SK-N-SH (cell line): ENCODE data around the gene TPO. TPM values are rescaled to one million over a fixed set of nuclear protein-coding genes. Genes with fewer than 3 reads are reported as not detected.

Source experiments
- CTCF ChIA-PET: fragments of 300-600, 350-600 bp; formaldehyde crosslinking; extraction: SDS; loops from one replicate; lab custom pipeline; 2021; lab: Yijun Ruan, JAX
- POLR2A ChIA-PET: fragments of 350-600 bp; sonication (Branson Sonifier 250); formaldehyde crosslinking; extraction: SDS; loops from one replicate; lab custom pipeline; 2020; ENCODE audit warnings: antibody characterized with exemption, inconsistent platforms; lab: Yijun Ruan, JAX
- DNase-seq: peaks from one replicate; pipeline ENCODE4 v3.0.0; 2012
- H2AFZ ChIP-seq: fragments of 200-600 bp; sonication (generic); 2 replicates; pipeline ENCODE4 v1.8.1; 2016; ENCODE audit warnings: antibody characterized with exemption, mild to moderate bottlenecking, low read depth
- H3F3A ChIP-seq: fragments of 200-600 bp; sonication (generic); replicated peaks from 2 replicates; pipeline ENCODE3; 2016; ENCODE audit warnings: antibody characterized with exemption, mild to moderate bottlenecking; ENCODE audit not compliant: insufficient read depth
- H3K27ac ChIP-seq, 2 experiments: fragments of 200-500 bp in 1 of 2; fragments of 200-600 bp in 1 of 2; sonication (Bioruptor generic) in 1 of 2; sonication (generic), shearing (Covaris generic) in 1 of 2; 2 replicates each; pipeline versions ENCODE4 v1.5.1 to v1.6.1; 2014 to 2016; ENCODE audit warnings: low read depth in 2 of 2, inconsistent platforms in 1 of 2, low read length in 1 of 2, mild to moderate bottlenecking in 1 of 2, mixed read lengths in 1 of 2
- H3K27me3 ChIP-seq: fragments of 200-600 bp; sonication (generic), shearing (Covaris generic); 2 replicates; pipeline ENCODE4 v1.6.1; 2016; ENCODE audit warnings: mixed run types; ENCODE audit not compliant: insufficient read depth
- H3K36me3 ChIP-seq, 2 experiments: fragments of 200-500 bp in 1 of 2; fragments of 200-600 bp in 1 of 2; sonication (Bioruptor generic) in 1 of 2; sonication (generic) in 1 of 2; replicated peaks in 1 of 2; 2 replicates each; pipeline versions ENCODE3 to v1.5.1; 2014 to 2016; ENCODE audit warnings: low read length in 1 of 2, mild to moderate bottlenecking in 1 of 2; ENCODE audit not compliant: insufficient read depth in 2 of 2, control insufficient read depth in 1 of 2
- H3K4me1 ChIP-seq, 2 experiments: fragments of 200-500 bp in 1 of 2; fragments of 200-600 bp in 1 of 2; sonication (Bioruptor generic) in 1 of 2; sonication (generic), shearing (Covaris generic) in 1 of 2; 2 replicates each; pipeline versions ENCODE4 v1.5.1 to v1.6.1; 2014 to 2016; ENCODE audit warnings: low read depth in 1 of 2, low read length in 1 of 2, mixed run types in 1 of 2; ENCODE audit not compliant: insufficient read depth in 2 of 2, control insufficient read depth in 1 of 2
- H3K4me2 ChIP-seq: fragments of 200-600 bp; sonication (generic), shearing (Covaris generic); 2 replicates; pipeline ENCODE4 v1.6.1; 2017; ENCODE audit warnings: mixed run types
- H3K4me3 ChIP-seq, 2 experiments: fragments of 200-500 bp in 1 of 2; fragments of 200-600 bp in 1 of 2; sonication (Bioruptor generic) in 1 of 2; sonication (generic), shearing (Covaris generic) in 1 of 2; 2 replicates each; pipeline versions ENCODE4 v1.5.1 to v1.8.1; 2014 to 2016; ENCODE audit warnings: low read depth in 2 of 2, inconsistent platforms in 1 of 2, low read length in 1 of 2, mild to moderate bottlenecking in 1 of 2, mixed read lengths in 1 of 2, moderate library complexity in 1 of 2
- H3K79me2 ChIP-seq: fragments of 200-600 bp; sonication (generic); 2 replicates; pipeline ENCODE4 v1.8.1; 2017; ENCODE audit warnings: mild to moderate bottlenecking; ENCODE audit not compliant: insufficient read depth
- H3K9ac ChIP-seq: fragments of 200-600 bp; sonication (generic); 2 replicates; pipeline ENCODE4 v1.6.1; 2017; ENCODE audit warnings: mixed run types
- H3K9me2 ChIP-seq: fragments of 200-600 bp; sonication (generic); 2 replicates; pipeline ENCODE4 v1.6.1; 2017; ENCODE audit warnings: mixed run types
- H3K9me3 ChIP-seq: fragments of 200-600 bp; sonication (generic); 2 replicates; pipeline ENCODE4 v1.6.1; 2017; ENCODE audit warnings: mixed run types, mild to moderate bottlenecking, moderate library complexity
- H4K20me1 ChIP-seq: fragments of 200-600 bp; sonication (generic); 2 replicates; pipeline ENCODE4 v1.6.1; 2017; ENCODE audit warnings: mild to moderate bottlenecking, mixed run types; ENCODE audit not compliant: insufficient read depth
- CTCF ChIP-seq: fragments of 200-600 bp; sonication (generic); IDR thresholded peaks from 2 replicates; pipeline ENCODE4 v1.6.1; 2017; ENCODE audit warnings: antibody characterized with exemption, mild to moderate bottlenecking, moderate library complexity
- EP300 ChIP-seq, 2 experiments: IDR thresholded peaks; 2 replicates each; pipeline versions ENCODE4 v1.4.0 to v1.6.1; 2012; ENCODE audit warnings: borderline replicate concordance in 1 of 2, low read depth in 1 of 2, low read length in 1 of 2
- MXI1 ChIP-seq: IDR thresholded peaks from 2 replicates; pipeline ENCODE4 v1.6.1; 2012; ENCODE audit warnings: mild to moderate bottlenecking, low read depth, low read length, improper control_type of control experiment
- NRF1 ChIP-seq: IDR thresholded peaks from 2 replicates; pipeline ENCODE4 v1.6.1; 2012; ENCODE audit warnings: low read depth, mild to moderate bottlenecking, low read length
- RCOR1 ChIP-seq: fragments of 150-350 bp; IDR thresholded peaks from 2 replicates; pipeline ENCODE4 v1.6.1; 2017; ENCODE audit warnings: antibody characterized with exemption, low read length
- RFX5 ChIP-seq: IDR thresholded peaks from 2 replicates; pipeline ENCODE4 v1.6.1; 2012; ENCODE audit warnings: mild to moderate bottlenecking, improper control_type of control experiment, low read length
- YY1 ChIP-seq: IDR thresholded peaks from 2 replicates; pipeline ENCODE4 v1.4.0; 2012; ENCODE audit warnings: low read depth, mild to moderate bottlenecking
- ZBTB33 ChIP-seq: IDR thresholded peaks from 2 replicates; pipeline ENCODE4 v1.4.0; 2012; ENCODE audit warnings: low read depth, borderline replicate concordance
- WGBS: methylation state at CpG from one replicate; pipeline ENCODE4 v1.1.6; 2017; ENCODE audit warnings: low lambda C conversion rate; 5-methylcytosine and 5-hydroxymethylcytosine counted together
- polyA plus RNA-seq, 3 experiments: library from polyadenylated mRNA; depleted of rRNA; stranded (reverse); fragments of >200 nt; gene quantifications; 2 replicates each; pipeline ENCODE4 v1.2.3, GENCODE V29; 2012
- TF ChIP-seq, protein P1 (sequence below): fragments of 150-350 bp; IDR thresholded peaks from 2 replicates; pipeline ENCODE4 v1.6.1; 2016; ENCODE audit warnings: mild to moderate bottlenecking, low read depth, low read length

The TPO gene
- polyA plus RNA-seq, 1 of the 3 experiments (the other 2 are of a cell fraction) = not detected

DNA sequence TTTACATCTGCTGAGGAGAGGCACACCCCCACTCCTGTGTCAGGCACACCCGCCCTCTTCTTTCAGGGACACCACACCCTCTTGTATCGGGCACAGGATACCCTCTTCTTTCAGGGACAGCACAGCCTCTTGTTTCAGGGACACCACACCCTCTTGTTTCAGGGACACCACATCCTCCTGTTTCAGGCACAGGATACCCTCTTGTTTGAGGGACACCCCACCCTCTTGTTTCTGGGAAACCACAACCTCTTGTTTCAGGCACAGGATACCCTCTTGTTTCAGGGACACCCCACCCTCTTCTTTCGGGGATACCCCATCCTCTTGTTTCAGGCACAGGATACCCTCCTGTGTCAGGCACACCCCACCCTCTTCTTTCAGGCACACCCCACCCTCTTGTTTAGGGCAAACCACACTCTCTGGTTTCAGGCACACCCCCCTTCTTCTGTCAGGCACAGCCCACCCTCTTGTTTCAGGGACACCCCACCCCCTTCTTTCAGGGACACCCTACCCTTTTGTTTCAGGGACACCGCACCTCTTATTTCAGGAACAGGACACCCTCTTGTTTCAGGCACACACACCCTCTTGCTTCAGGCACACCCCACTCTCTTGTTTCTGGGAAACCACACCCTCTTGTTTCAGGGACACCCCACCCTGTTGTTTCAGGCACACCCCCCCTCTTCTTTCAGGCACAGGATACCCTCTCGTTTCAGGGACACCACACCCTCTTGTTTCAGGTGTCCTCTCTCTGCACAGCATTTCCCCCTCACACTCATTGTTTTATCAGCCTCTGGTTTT is 96.2 kb downstream of the TPO start:
- POLR2A ChIA-PET = no interaction called here
- no peaks in the 10 kb centered on the region for H3K79me2 ChIP-seq
- CTCF ChIA-PET = interaction anchor here (0.7 to 1.4 kb wide), 5 partner anchors 29 to 182 kb away, joined by 3 to 5 read pairs (median 3); no protein-coding TSS in a partner anchor
- no peak overlapping the region for H3K4me2 ChIP-seq
- H3K4me1 ChIP-seq = peaks cover 0 to 14% of the 10 kb centered on the region in 2 experiments; a peak in 2 of 4 replicates
- no peaks in the 10 kb centered on the region for H3K9me2 ChIP-seq
- WGBS = 40% methylated on average over 5 of the region's 5 CpGs
- no peak overlapping the region for H3K27ac ChIP-seq
- H4K20me1 ChIP-seq = no peaks in the 10 kb centered on the region
- H2AFZ ChIP-seq = no peak overlapping the region
- no peak for TF ChIP-seq RCOR1
- no peak for TF ChIP-seq CTCF
- no peak for TF ChIP-seq RFX5
- TF ChIP-seq NRF1 = no peak
- TF ChIP-seq YY1 = no peak
- H3K36me3 ChIP-seq = no peaks in the 10 kb centered on the region
- H3K27me3 ChIP-seq = no peaks in the 10 kb centered on the region
- H3K4me3 ChIP-seq = no peak overlapping the region
- no peaks in the 10 kb centered on the region for H3F3A ChIP-seq
- no peak for DNase-seq
- no peaks in the 10 kb centered on the region for H3K9me3 ChIP-seq
- H3K9ac ChIP-seq = no peak overlapping the region

- H3K27ac ChIP-seq = no peak overlapping the region
- DNase-seq = peak; percentile 72
- WGBS = 38% methylated on average over 4 of the region's 4 CpGs
- H3K79me2 ChIP-seq = no peaks in the 10 kb centered on the region
- POLR2A ChIA-PET = no interaction called here
- H2AFZ ChIP-seq = no peak overlapping the region
- H3K4me2 ChIP-seq = no peak overlapping the region
- peaks cover 0 to 14% of the 10 kb centered on the region in 2 experiments; a peak in 2 of 4 replicates for H3K4me1 ChIP-seq
- H3K36me3 ChIP-seq = no peaks in the 10 kb centered on the region
- TF ChIP-seq, protein P1, sequence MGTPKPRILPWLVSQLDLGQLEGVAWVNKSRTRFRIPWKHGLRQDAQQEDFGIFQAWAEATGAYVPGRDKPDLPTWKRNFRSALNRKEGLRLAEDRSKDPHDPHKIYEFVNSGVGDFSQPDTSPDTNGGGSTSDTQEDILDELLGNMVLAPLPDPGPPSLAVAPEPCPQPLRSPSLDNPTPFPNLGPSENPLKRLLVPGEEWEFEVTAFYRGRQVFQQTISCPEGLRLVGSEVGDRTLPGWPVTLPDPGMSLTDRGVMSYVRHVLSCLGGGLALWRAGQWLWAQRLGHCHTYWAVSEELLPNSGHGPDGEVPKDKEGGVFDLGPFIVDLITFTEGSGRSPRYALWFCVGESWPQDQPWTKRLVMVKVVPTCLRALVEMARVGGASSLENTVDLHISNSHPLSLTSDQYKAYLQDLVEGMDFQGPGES = no peak
- TF ChIP-seq ZBTB33 = no peak
- TF ChIP-seq MXI1 = no peak
- TF ChIP-seq EP300 (IDR thresholded peaks at IDR 0.05; ENCODE audit: borderline replicate concordance in 1 of 2, low read depth in 1 of 2, low read length in 1 of 2) = peak in 1 of 2 experiments; percentile 22; a peak in 1 of 4 replicates
- no peak for TF ChIP-seq NRF1
- H3K9ac ChIP-seq = no peak overlapping the region
- H3K9me2 ChIP-seq = no peaks in the 10 kb centered on the region
- CTCF ChIA-PET = interaction anchor here (0.7 to 1.4 kb wide), 5 partner anchors 28 to 182 kb away, joined by 3 to 5 read pairs (median 3); no protein-coding TSS in a partner anchor
- no peaks in the 10 kb centered on the region for H4K20me1 ChIP-seq
- no peaks in the 10 kb centered on the region for H3K9me3 ChIP-seq
- H3K4me3 ChIP-seq = no peak overlapping the region
- H3K27me3 ChIP-seq = no peaks in the 10 kb centered on the region
- H3F3A ChIP-seq = no peaks in the 10 kb centered on the region
These were observed 96.9 kb downstream of the TPO start for GRCh38 chr2:1510176-1510575.
